GM12878 (cell line): Measurements from ENCODE around the gene RAB4B. TPM values are rescaled to one million over a fixed set of nuclear protein-coding genes. Genes with fewer than 3 reads are reported as not detected.

Experiments
- ATAC-seq: fragments of 200-7000 bp; cut with Tn5 transposase; 3 replicates; pipeline ENCODE4 v1.9.1; 2020; ENCODE audit warnings: mild to moderate bottlenecking, moderate library complexity
- BruUV-seq: library from RNA; stranded (reverse); fragments of 400-500 nt; replicated peaks from 2 replicates; lab custom pipeline; 2021; lab: Mats Ljungman, UMichigan
- CTCF ChIA-PET: fragments of 300-600 bp; sonication (Branson Sonifier 250); formaldehyde crosslinking; extraction: SDS; loops from one replicate; lab custom pipeline; 2021; ENCODE audit warnings: inconsistent platforms; lab: Yijun Ruan, JAX
- POLR2A ChIA-PET: fragments of 350-600 bp; formaldehyde crosslinking; extraction: SDS; loops from one replicate; lab custom pipeline; 2021; ENCODE audit warnings: inconsistent platforms; lab: Charles Lee
- RAD21 ChIA-PET: fragments of 300-600 bp; sonication (Branson Sonifier 250); formaldehyde crosslinking; loops from one replicate; lab custom pipeline; 2023; ENCODE audit warnings: antibody characterized with exemption; ENCODE audit not compliant: unreplicated experiment; lab: Charles Lee
- SMC1A ChIA-PET: fragments of 300-600 bp; sonication (Branson Sonifier 250); formaldehyde crosslinking; loops from one replicate; lab custom pipeline; 2023; ENCODE audit not compliant: unreplicated experiment, uncharacterized antibody; lab: Charles Lee
- DNase-seq: peaks from one replicate; pipeline ENCODE4 v3.0.0-alpha.2; 2011; ENCODE audit warnings: low read depth, low spot score
- FAIRE-seq: peaks from 3 replicates; lab custom pipeline; 2011; peaks lifted over from hg19 to GRCh38; lab: Jason Lieb, UNC
- H2AFZ ChIP-seq: 2 replicates; pipeline ENCODE4 v1.6.0; 2011; ENCODE audit warnings: low read depth, low read length, control low read depth; ENCODE audit not compliant: control insufficient read depth
- H3K27ac ChIP-seq: 2 replicates; pipeline ENCODE4 v1.5.1; 2011; ENCODE audit warnings: control low read depth; ENCODE audit not compliant: control insufficient read depth, insufficient read depth
- H3K27me3 ChIP-seq, 2 experiments: replicated peaks in 1 of 2; 2 replicates each; pipeline versions ENCODE4 v1.6.0 to v1.6.1; 2011; ENCODE audit warnings: low read length in 1 of 2; ENCODE audit not compliant: control insufficient read depth in 2 of 2, insufficient read depth in 2 of 2
- H3K36me3 ChIP-seq, 2 experiments: 2 replicates each; pipeline ENCODE4 v1.5.1; 2011; ENCODE audit warnings: low read length in 1 of 2; ENCODE audit not compliant: control insufficient read depth in 2 of 2, insufficient read depth in 2 of 2
- H3K4me1 ChIP-seq: 2 replicates; pipeline ENCODE4 v1.6.1; 2011; ENCODE audit warnings: mild to moderate bottlenecking, low read length, moderate library complexity, mixed read lengths; ENCODE audit not compliant: control insufficient read depth, insufficient read depth
- H3K4me2 ChIP-seq: 2 replicates; pipeline ENCODE4 v1.6.0; 2011; ENCODE audit warnings: control low read depth; ENCODE audit not compliant: control insufficient read depth, insufficient read depth
- H3K4me3 ChIP-seq: fragments of 200-600 bp; sonication (generic); 2 replicates; pipeline ENCODE4 v1.5.1; 2016
- H3K79me2 ChIP-seq: 2 replicates; pipeline ENCODE4 v1.6.0; 2011; ENCODE audit warnings: low read length; ENCODE audit not compliant: control insufficient read depth, insufficient read depth
- H3K9ac ChIP-seq: 2 replicates; pipeline ENCODE4 v1.8.0; 2011; ENCODE audit warnings: low read length, control low read depth, mixed read lengths; ENCODE audit not compliant: control insufficient read depth, insufficient read depth
- H3K9me3 ChIP-seq: replicated peaks from 3 replicates; pipeline ENCODE4 v1.5.1; 2011; ENCODE audit warnings: mild to moderate bottlenecking, low read length; ENCODE audit not compliant: control insufficient read depth, insufficient read depth
- H4K20me1 ChIP-seq: 2 replicates; pipeline ENCODE4 v1.6.0; 2011; ENCODE audit not compliant: control insufficient read depth, insufficient read depth
- CHD2 ChIP-seq: IDR thresholded peaks from 2 replicates; pipeline ENCODE4 v1.6.1; 2011; ENCODE audit warnings: low read depth, low read length, improper control_type of control experiment, borderline replicate concordance
- GATAD2B ChIP-seq: fragments of 450-650 bp; conservative IDR thresholded peaks from 2 replicates; pipeline ENCODE4 v1.6.1; 2017; ENCODE audit warnings: low read depth, mild to moderate bottlenecking, moderate library complexity
- IRF4 ChIP-seq: IDR thresholded peaks from 2 replicates; pipeline ENCODE4 v1.6.1; 2011; ENCODE audit warnings: low read depth, low read length
- NFXL1 ChIP-seq: fragments of 450-650 bp; IDR thresholded peaks from 2 replicates; pipeline ENCODE4 v1.6.1; 2017; ENCODE audit warnings: antibody characterized with exemption, mild to moderate bottlenecking, borderline replicate concordance
- RCOR1 ChIP-seq: conservative IDR thresholded peaks from 2 replicates; pipeline ENCODE4 v1.6.1; 2012; ENCODE audit warnings: low read depth, low read length, improper control_type of control experiment
- SIN3A ChIP-seq: IDR thresholded peaks from 2 replicates; pipeline ENCODE4 v1.6.1; 2012; ENCODE audit warnings: low read depth, low read length, improper control_type of control experiment
- STAT1 ChIP-seq: fragments of 450-650 bp; conservative IDR thresholded peaks from 2 replicates; pipeline ENCODE4 v1.6.1; 2014; ENCODE audit warnings: antibody characterized with exemption, mild to moderate bottlenecking
- STAT3 ChIP-seq: IDR thresholded peaks from 2 replicates; pipeline ENCODE4 v1.6.1; 2011; ENCODE audit warnings: low read depth, low read length, improper control_type of control experiment
- TBL1XR1 ChIP-seq: IDR thresholded peaks from 2 replicates; pipeline ENCODE4 v1.6.1; 2012; ENCODE audit warnings: low read depth, low read length, improper control_type of control experiment
- WGBS: methylation state at CpG from one replicate; pipeline ENCODE4 v1.1.6; 2016; ENCODE audit warnings: low lambda C conversion rate; ENCODE audit not compliant: insufficient replicate concordance, insufficient coverage; ENCODE audit errors: missing lambda C conversion rate; 5-methylcytosine and 5-hydroxymethylcytosine counted together
- in situ Hi-C: fragments of 300-500 bp; cut with MboI; formaldehyde crosslinking; loops from 9 replicates; pipeline ENCODE4 v1.14.3; 2018; ENCODE audit warnings: mixed read lengths
- intact Hi-C: fragments of 100-400 bp; cut with micrococcal nuclease; formaldehyde crosslinking; loops from one replicate; pipeline ENCODE4 v1.14.2; 2022; ENCODE audit not compliant: unreplicated experiment
- polyA plus RNA-seq, 11 experiments: library from polyadenylated mRNA; depleted of rRNA in 4 of 11; unstranded in 6 of 11; stranded (reverse) in 5 of 11; fragments of >200 nt; fragmentation: Nextera tagmentation in 4 of 11; fragmentation: Illumina TruSeq in 1 of 11; extraction: Ambion mirVana in 4 of 11; extraction: Trizol in 1 of 11; gene quantifications; 1 replicate in 1 of 11; 2 replicates in 10 of 11; pipeline versions ENCODE4 v1.2.1 to v1.2.3, GENCODE V29; 2011 to 2016; ENCODE audit warnings: inconsistent platforms in 2 of 11, missing spikeins in 2 of 11, low read depth in 1 of 11
- total RNA-seq, 4 experiments: library from RNA; depleted of rRNA in 3 of 4; stranded (reverse); fragments of >200 nt in 3 of 4; fragmentation: Illumina TruSeq in 1 of 4; extraction: Trizol in 1 of 4; gene quantifications; 2 replicates each; pipeline versions ENCODE4 v1.2.1 to v1.2.3, GENCODE V29; 2013 to 2021
- TF ChIP-seq, protein P1 (sequence below): fragments of 450-650 bp; IDR thresholded peaks from 2 replicates; pipeline ENCODE4 v1.6.1; 2017; ENCODE audit warnings: mild to moderate bottlenecking, moderate library complexity

Gene RAB4B
- total and polyA plus RNA-seq, 10 of the 15 experiments (the other 5 are each of a cell fraction or from before 2014, with no cell fraction given): 0.60 to 51.5 (median 27.7) TPM

DNA sequence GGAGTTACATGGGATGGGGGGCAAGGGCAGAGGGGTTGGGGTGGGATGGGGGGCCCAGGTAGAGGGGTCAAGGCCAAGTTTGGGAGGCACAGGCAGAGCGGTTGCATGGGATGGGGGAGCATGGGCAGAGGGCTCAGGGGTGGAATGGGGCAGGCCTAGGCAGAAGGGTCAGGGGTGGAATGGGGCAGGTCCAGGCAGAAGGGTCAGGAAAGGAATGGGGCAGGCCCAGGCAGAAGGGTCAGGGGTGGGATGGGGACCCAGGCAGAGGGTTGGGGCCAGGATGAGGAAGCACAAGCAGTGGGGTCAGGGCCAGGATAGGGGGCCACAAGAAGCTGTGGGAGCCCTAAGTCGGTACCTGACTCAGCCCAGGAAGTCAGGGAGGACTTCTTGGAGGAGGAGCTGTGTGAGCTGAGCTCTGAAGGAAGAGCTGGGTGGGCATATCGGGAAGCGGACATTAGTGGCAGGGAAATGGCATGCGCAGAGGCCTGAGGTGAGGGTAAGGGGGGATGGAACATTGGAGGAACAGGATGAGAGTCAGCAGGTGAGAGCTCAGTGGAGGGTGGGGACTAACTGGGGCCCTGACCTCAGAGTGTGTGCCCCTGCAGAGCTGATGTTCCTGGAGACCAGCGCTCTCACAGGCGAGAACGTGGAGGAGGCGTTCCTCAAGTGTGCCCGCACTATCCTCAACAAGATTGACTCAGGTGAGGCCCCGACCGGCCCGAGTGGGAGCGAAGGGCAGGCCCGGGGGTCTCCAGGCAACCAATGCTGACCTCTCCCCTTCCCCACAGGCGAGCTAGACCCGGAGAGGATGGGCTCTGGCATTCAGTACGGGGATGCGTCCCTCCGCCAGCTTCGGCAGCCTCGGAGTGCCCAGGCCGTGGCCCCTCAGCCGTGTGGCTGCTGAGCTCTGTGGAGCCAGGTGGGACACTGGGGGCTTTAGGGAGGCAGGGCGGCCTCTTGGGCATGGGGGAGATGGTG is 8.3 kb downstream of the RAB4B start (continued):
- TF ChIP-seq, protein P1, sequence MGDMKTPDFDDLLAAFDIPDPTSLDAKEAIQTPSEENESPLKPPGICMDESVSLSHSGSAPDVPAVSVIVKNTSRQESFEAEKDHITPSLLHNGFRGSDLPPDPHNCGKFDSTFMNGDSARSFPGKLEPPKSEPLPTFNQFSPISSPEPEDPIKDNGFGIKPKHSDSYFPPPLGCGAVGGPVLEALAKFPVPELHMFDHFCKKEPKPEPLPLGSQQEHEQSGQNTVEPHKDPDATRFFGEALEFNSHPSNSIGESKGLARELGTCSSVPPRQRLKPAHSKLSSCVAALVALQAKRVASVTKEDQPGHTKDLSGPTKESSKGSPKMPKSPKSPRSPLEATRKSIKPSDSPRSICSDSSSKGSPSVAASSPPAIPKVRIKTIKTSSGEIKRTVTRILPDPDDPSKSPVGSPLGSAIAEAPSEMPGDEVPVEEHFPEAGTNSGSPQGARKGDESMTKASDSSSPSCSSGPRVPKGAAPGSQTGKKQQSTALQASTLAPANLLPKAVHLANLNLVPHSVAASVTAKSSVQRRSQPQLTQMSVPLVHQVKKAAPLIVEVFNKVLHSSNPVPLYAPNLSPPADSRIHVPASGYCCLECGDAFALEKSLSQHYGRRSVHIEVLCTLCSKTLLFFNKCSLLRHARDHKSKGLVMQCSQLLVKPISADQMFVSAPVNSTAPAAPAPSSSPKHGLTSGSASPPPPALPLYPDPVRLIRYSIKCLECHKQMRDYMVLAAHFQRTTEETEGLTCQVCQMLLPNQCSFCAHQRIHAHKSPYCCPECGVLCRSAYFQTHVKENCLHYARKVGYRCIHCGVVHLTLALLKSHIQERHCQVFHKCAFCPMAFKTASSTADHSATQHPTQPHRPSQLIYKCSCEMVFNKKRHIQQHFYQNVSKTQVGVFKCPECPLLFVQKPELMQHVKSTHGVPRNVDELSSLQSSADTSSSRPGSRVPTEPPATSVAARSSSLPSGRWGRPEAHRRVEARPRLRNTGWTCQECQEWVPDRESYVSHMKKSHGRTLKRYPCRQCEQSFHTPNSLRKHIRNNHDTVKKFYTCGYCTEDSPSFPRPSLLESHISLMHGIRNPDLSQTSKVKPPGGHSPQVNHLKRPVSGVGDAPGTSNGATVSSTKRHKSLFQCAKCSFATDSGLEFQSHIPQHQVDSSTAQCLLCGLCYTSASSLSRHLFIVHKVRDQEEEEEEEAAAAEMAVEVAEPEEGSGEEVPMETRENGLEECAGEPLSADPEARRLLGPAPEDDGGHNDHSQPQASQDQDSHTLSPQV: no peak
- no peak for TF ChIP-seq GATAD2B
- TF ChIP-seq, all 136 proteins: peak for 0

DNA sequence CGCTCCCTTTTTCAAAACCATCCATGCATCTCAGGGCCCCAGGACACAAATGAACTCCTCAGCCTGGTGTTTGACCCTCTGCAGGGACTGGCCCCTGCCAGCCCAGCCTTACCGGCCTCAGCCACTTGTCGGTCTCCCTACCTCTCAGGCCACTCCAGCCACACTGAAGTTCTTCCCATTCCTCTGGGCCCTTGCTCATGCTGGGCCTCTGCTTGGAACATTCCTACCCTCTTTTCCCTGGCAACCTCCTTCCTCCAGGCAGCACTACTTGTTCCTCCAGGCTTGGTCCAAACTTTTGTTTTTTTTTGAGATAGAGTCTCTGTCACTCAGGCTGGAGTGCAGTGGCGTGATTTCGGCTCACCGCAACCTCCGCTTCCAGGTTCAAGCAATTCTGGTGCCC is 13.3 kb downstream of the RAB4B start:
- H3K27me3 ChIP-seq: no peaks in the 10 kb centered on the region
- POLR2A ChIA-PET: interaction anchor here (4.5 kb wide), 1 partner anchor 13 kb away, joined by 29 read pairs; the partner anchor contains the start of gene RAB4B
- RAD21 ChIA-PET: no interaction called here
- H3K9me3 ChIP-seq: no peaks in the 10 kb centered on the region
- SMC1A ChIA-PET: interaction anchor here (2.1 kb wide), 1 partner anchor 13 kb away, joined by 12 read pairs; the partner anchor contains the start of gene RAB4B
- no peak overlapping the region for H3K9ac ChIP-seq
- H4K20me1 ChIP-seq: no peaks in the 10 kb centered on the region
- FAIRE-seq: no peak
- H3K4me2 ChIP-seq: no peak overlapping the region
- no peaks in the 10 kb centered on the region for H3K79me2 ChIP-seq
- H3K4me1 ChIP-seq: peaks cover 6% of the 10 kb centered on the region
- no peak overlapping the region for H3K27ac ChIP-seq
- no peaks in the 10 kb centered on the region for H3K36me3 ChIP-seq
- H2AFZ ChIP-seq: no peak overlapping the region
- no peak for DNase-seq
- no peak overlapping the region for H3K4me3 ChIP-seq
- ATAC-seq: no peak
- intact Hi-C loops: no loop called here
- 92% methylated on average over 7 of the region's 7 CpGs for WGBS
- no TSS peak for BruUV-seq
- no peak for TF ChIP-seq SIN3A
- TF ChIP-seq STAT3: no peak
- no peak for TF ChIP-seq CHD2
- TF ChIP-seq RCOR1: no peak
- TF ChIP-seq TBL1XR1: no peak
- TF ChIP-seq IRF4: no peak
- TF ChIP-seq NFXL1: no peak
- TF ChIP-seq STAT1: no peak
- in situ Hi-C loops: no loop called here
- CTCF ChIA-PET: no interaction called here
